Thymus (tissue), 11 donors: ENCODE measurements around the gene DHX58. TPM values are rescaled to one million over a fixed set of nuclear protein-coding genes. Genes with fewer than 3 reads are reported as not detected.
A peak's percentile ranks its signal among the peaks of the same experiment; 100 is the strongest.

Source experiments
- DNase-seq, 9 donors: peaks; one replicate each; pipeline ENCODE4 v3.0.0-alpha.2; 2013; ENCODE audit warnings: low spot score in 9 of 9, low read depth in 6 of 9, missing footprints in 1 of 9
- H3K27ac ChIP-seq, 2 donors: one replicate each; pipeline ENCODE4 v1.5.1; 2013; ENCODE audit warnings: control low read depth in 1 of 2, low read depth in 1 of 2, low read length in 1 of 2, mild to moderate bottlenecking in 1 of 2, moderate library complexity in 1 of 2
- H3K27me3 ChIP-seq, 2 donors: one replicate each; pipeline ENCODE4 v1.5.1; 2013; ENCODE audit warnings: low read length in 1 of 2; ENCODE audit not compliant: control insufficient read depth in 2 of 2, insufficient read depth in 1 of 2
- H3K36me3 ChIP-seq, 2 donors: one replicate each; pipeline ENCODE4 v1.5.1; 2013; ENCODE audit warnings: low read length in 1 of 2, mild to moderate bottlenecking in 1 of 2, moderate library complexity in 1 of 2; ENCODE audit not compliant: control insufficient read depth in 2 of 2, insufficient read depth in 2 of 2
- H3K4me1 ChIP-seq, 2 donors: one replicate each; pipeline ENCODE4 v1.5.1; 2013; ENCODE audit warnings: low read length in 2 of 2; ENCODE audit not compliant: control insufficient read depth in 2 of 2, insufficient read depth in 2 of 2
- H3K4me3 ChIP-seq, 2 donors: one replicate each; pipeline ENCODE4 v1.5.1; 2013; ENCODE audit warnings: low read length in 2 of 2, control low read depth in 1 of 2, mild to moderate bottlenecking in 1 of 2
- H3K9me3 ChIP-seq, 2 donors: one replicate each; pipeline ENCODE4 v1.5.1; 2013; ENCODE audit warnings: low read length in 1 of 2, mild to moderate bottlenecking in 1 of 2; ENCODE audit not compliant: control insufficient read depth in 2 of 2, insufficient read depth in 1 of 2
- WGBS: extraction: QIAGEN DNeasy Blood & Tissue Kit; methylation state at CpG from one replicate; pipeline ENCODE4 v1.1.7; 2013; 5-methylcytosine and 5-hydroxymethylcytosine counted together
- polyA plus RNA-seq: library from polyadenylated mRNA; stranded (reverse); fragments of 200-250 nt; gene quantifications from one replicate; pipeline ENCODE4 v1.2.3, GENCODE V29; 2013
- total RNA-seq: library from RNA; stranded (reverse); fragments of 120-200 nt; gene quantifications from one replicate; pipeline ENCODE4 v1.2.4, GENCODE V29; 2013
- donor health status: healthy.

DHX58 gene
- total and polyA plus RNA-seq, 2 donors = 23.8 to 42.1 TPM

GRCh38 chr17:42116705-42117396 is 4.3 kb upstream of the DHX58 start:
- H3K36me3 ChIP-seq = peaks cover 6 to 10% of the 10 kb centered on the region in 2 donors
- 57% methylated on average over 18 of the region's 18 CpGs for WGBS
- H3K27me3 ChIP-seq = no peaks in the 10 kb centered on the region
- H3K4me3 ChIP-seq = no peak overlapping the region
- H3K9me3 ChIP-seq = no peaks in the 10 kb centered on the region
- H3K27ac ChIP-seq = no peak overlapping the region
- peak in 8 of 9 donors; percentile 57 to 92 (median 82) for DNase-seq
- H3K4me1 ChIP-seq = peaks cover 17 to 44% of the 10 kb centered on the region in 2 donors

GRCh38 chr17:42114118-42114517 is 1.6 kb upstream of the DHX58 start:
- Histone ChIP-seq H3K27me3 (no peaks in the 10 kb centered on the region), H3K9me3 (no peaks in the 10 kb centered on the region), H3K4me3 (no peak overlapping the region), H3K27ac (no peak overlapping the region), H3K4me1 (peaks cover 17 to 47% of the 10 kb centered on the region in 2 donors), H3K36me3 (peaks cover 8 to 10% of the 10 kb centered on the region in 2 donors)
- no peak for DNase-seq
- WGBS = 96% methylated on average over 9 of the region's 9 CpGs

- Histone ChIP-seq H3K27ac (peak overlapping the region; percentile 92 to 99), H3K4me3 (no peak overlapping the region), H3K9me3 (no peaks in the 10 kb centered on the region), H3K27me3 (no peaks in the 10 kb centered on the region), H3K4me1 (peaks cover 16 to 42% of the 10 kb centered on the region in 2 donors), H3K36me3 (peaks cover 8 to 12% of the 10 kb centered on the region in 2 donors)
- 98% methylated on average over 28 of the region's 28 CpGs for WGBS
- DNase-seq = no peak
Observed at GRCh38 chr17:42113293-42114069, 967 bp upstream of the DHX58 start.

GRCh38 chr17:42111871-42112551 is 503 bp downstream of the DHX58 start:
- DNase-seq = peak in 1 of 9 donors; percentile 52
- peak overlapping the region; percentile 31 to 51 for H3K4me3 ChIP-seq
- H3K27ac ChIP-seq = peak overlapping the region; percentile 92 to 99
- peaks cover 0 to 12% of the 10 kb centered on the region in 2 donors for H3K36me3 ChIP-seq
- no peaks in the 10 kb centered on the region for H3K27me3 ChIP-seq
- H3K9me3 ChIP-seq = peaks cover 0 to 4% of the 10 kb centered on the region in 2 donors
- 38% methylated on average over 12 of the region's 12 CpGs for WGBS
- peaks cover 18 to 56% of the 10 kb centered on the region in 2 donors for H3K4me1 ChIP-seq

GRCh38 chr17:42111265-42111636 is 1.3 kb downstream of the DHX58 start:
- DNase-seq = no peak
- H3K36me3 ChIP-seq = peaks cover 0 to 12% of the 10 kb centered on the region in 2 donors
- WGBS = 91% methylated on average over 11 of the region's 11 CpGs
- no peak overlapping the region for H3K4me3 ChIP-seq
- peaks cover 18 to 52% of the 10 kb centered on the region in 2 donors for H3K4me1 ChIP-seq
- H3K27me3 ChIP-seq = no peaks in the 10 kb centered on the region
- peak overlapping the region; percentile 92 to 99 for H3K27ac ChIP-seq
- H3K9me3 ChIP-seq = peaks cover 0 to 4% of the 10 kb centered on the region in 2 donors

GRCh38 chr17:42110301-42111264 is 1.9 kb downstream of the DHX58 start:
- H3K36me3 ChIP-seq = peaks cover 0 to 12% of the 10 kb centered on the region in 2 donors
- H3K27ac ChIP-seq = peak overlapping the region; percentile 55 to 68
- no peaks in the 10 kb centered on the region for H3K27me3 ChIP-seq
- no peak overlapping the region for H3K4me3 ChIP-seq
- DNase-seq = peak in 2 of 9 donors; percentile 53 to 77
- H3K9me3 ChIP-seq = peaks cover 0 to 4% of the 10 kb centered on the region in 2 donors
- WGBS = 91% methylated on average over 18 of the region's 18 CpGs
- peaks cover 18 to 52% of the 10 kb centered on the region in 2 donors for H3K4me1 ChIP-seq

- Histone ChIP-seq H3K4me1 (peaks cover 18 to 52% of the 10 kb centered on the region in 2 donors), H3K27ac (no peak overlapping the region), H3K4me3 (no peak overlapping the region), H3K9me3 (peaks cover 0 to 4% of the 10 kb centered on the region in 2 donors), H3K27me3 (no peaks in the 10 kb centered on the region), H3K36me3 (peaks cover 0 to 8% of the 10 kb centered on the region in 2 donors)
- no peak for DNase-seq
- 91% methylated on average over 9 of the region's 9 CpGs for WGBS
Observed at GRCh38 chr17:42109086-42109485, 3.4 kb downstream of the DHX58 start.
